ENCODE data around the gene TMEM178B. TPM values are rescaled to one million over a fixed set of nuclear protein-coding genes. Genes with fewer than 3 reads are reported as not detected.

The TMEM178B gene
- total RNA-seq, 2 experiments from 2014 or later = not detected

- H3K4me1 ChIP-seq (ENCODE audit: insufficient read depth, low read length) = no peaks in the 10 kb centered on the region
- Mint-ChIP-seq H3K4me3 (no peak overlapping the region), H3K27ac (no peak overlapping the region), H3K36me3 (ENCODE audit: low read depth) (no peaks in the 10 kb centered on the region), H3K4me1 (ENCODE audit: low read depth) (no peaks in the 10 kb centered on the region), H3K27me3 (peaks cover 45% of the 10 kb centered on the region), H3K9me3 (no peaks in the 10 kb centered on the region)
- no peak for ATAC-seq (ENCODE audit: poor library complexity)
- no peak for TF ChIP-seq CTCF (IDR thresholded peaks at IDR 0.05)
- POLR2A ChIA-PET = no interaction called here
- H3K27me3 ChIP-seq (ENCODE audit: control insufficient read depth in 1 of 2, insufficient read depth in 2 of 2, low read length in 2 of 2) = peaks cover 0 to 9% of the 10 kb centered on the region in 2 experiments
- no peak overlapping the region for H3K4me3 ChIP-seq (ENCODE audit: low read length)
- no peaks in the 10 kb centered on the region for H3K9me3 ChIP-seq (ENCODE audit: control insufficient read depth in 1 of 2, insufficient read depth in 1 of 2, low read length in 2 of 2)
- H3K36me3 ChIP-seq (ENCODE audit: insufficient read depth, low read length) = no peaks in the 10 kb centered on the region
- CTCF ChIA-PET = no interaction called here
- intact Hi-C loops (cut with DNase I, micrococcal nuclease) = no loop called here
- DNase-seq = no peak
- no peak overlapping the region for H3K27ac ChIP-seq (ENCODE audit: low read depth in 1 of 2, low read length in 2 of 2)
Observed at GRCh38 chr7:141436139-141436538, 362.3 kb downstream of the TMEM178B start.

DNA sequence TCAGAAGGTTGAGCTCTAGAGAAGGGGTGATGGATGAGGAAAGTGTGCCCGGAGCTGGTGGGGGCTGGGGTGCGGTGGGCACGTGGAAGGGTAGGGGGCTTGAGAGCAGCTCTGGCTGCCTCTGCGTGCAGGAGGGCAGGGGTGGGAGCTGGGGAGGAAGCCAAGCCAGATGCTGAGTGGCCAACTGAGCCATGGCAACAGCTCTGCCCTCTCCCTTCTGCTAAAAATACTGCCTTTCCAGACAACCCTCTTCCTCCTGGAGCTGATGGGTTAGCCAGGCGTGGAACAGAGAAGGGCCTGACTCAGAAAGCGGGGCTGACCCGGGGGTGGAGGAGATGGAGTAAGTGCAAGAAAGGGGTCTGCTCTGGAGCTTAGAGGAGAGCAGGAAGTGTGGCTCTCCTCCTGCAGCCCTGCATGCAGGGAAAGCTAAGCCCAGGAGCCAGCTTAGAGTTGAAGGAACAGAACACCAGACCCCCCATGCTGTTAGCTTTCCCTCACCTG is 362.8 kb downstream of the TMEM178B start:
- no peak overlapping the region for H3K27ac ChIP-seq (ENCODE audit: low read depth in 1 of 2, low read length in 2 of 2)
- H3K9me3 ChIP-seq (ENCODE audit: control insufficient read depth in 1 of 2, insufficient read depth in 1 of 2, low read length in 2 of 2) = no peaks in the 10 kb centered on the region
- Mint-ChIP-seq H3K27ac (no peak overlapping the region), H3K36me3 (ENCODE audit: low read depth) (no peaks in the 10 kb centered on the region), H3K4me1 (ENCODE audit: low read depth) (no peaks in the 10 kb centered on the region), H3K9me3 (no peaks in the 10 kb centered on the region), H3K27me3 (peaks cover 42% of the 10 kb centered on the region), H3K4me3 (no peak overlapping the region)
- no peaks in the 10 kb centered on the region for H3K36me3 ChIP-seq (ENCODE audit: insufficient read depth, low read length)
- H3K4me1 ChIP-seq (ENCODE audit: insufficient read depth, low read length) = no peaks in the 10 kb centered on the region
- DNase-seq (no peak), ATAC-seq (ENCODE audit: poor library complexity) (no peak)
- intact Hi-C loops (cut with DNase I, micrococcal nuclease) = no loop called here
- TF ChIP-seq CTCF (IDR thresholded peaks at IDR 0.05) = no peak
- ChIA-PET CTCF (no interaction called here), POLR2A (no interaction called here)
- peaks cover 0 to 9% of the 10 kb centered on the region in 2 experiments for H3K27me3 ChIP-seq (ENCODE audit: control insufficient read depth in 1 of 2, insufficient read depth in 2 of 2, low read length in 2 of 2)
- H3K4me3 ChIP-seq (ENCODE audit: low read length) = no peak overlapping the region

DNA sequence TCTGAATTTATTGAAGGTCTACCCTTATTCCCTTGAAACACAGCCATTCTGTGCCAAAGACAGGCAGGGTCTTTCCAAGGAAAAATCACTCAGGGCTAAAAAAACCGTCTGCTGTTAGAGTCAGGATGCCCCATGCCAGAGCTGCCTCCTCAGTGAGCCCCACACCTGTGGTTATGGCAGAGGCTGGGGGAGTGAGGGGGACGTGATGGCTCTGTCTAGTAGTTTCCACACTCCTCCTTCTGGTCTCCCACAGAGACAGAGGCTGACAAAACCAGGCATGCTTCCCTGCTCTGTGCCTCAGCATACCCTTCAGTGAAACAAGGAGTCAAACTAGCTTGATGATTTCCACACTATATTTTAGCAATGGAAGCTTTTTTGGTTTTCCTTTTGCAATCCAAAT is 365.3 kb downstream of the TMEM178B start:
- POLR2A ChIA-PET = no interaction called here
- ATAC-seq (ENCODE audit: poor library complexity) (no peak), DNase-seq (no peak)
- Histone ChIP-seq H3K4me3 (ENCODE audit: low read length) (no peak overlapping the region), H3K27ac (ENCODE audit: low read depth in 1 of 2, low read length in 2 of 2) (no peak overlapping the region), H3K36me3 (ENCODE audit: insufficient read depth, low read length) (no peaks in the 10 kb centered on the region), H3K9me3 (ENCODE audit: control insufficient read depth in 1 of 2, insufficient read depth in 1 of 2, low read length in 2 of 2) (no peaks in the 10 kb centered on the region), H3K4me1 (ENCODE audit: insufficient read depth, low read length) (no peaks in the 10 kb centered on the region), H3K27me3 (ENCODE audit: control insufficient read depth in 1 of 2, insufficient read depth in 2 of 2, low read length in 2 of 2) (peaks cover 0 to 9% of the 10 kb centered on the region in 2 experiments)
- CTCF ChIA-PET = no interaction called here
- Mint-ChIP-seq H3K9me3 (no peaks in the 10 kb centered on the region), H3K4me3 (no peak overlapping the region), H3K27ac (no peak overlapping the region), H3K27me3 (peaks cover 50% of the 10 kb centered on the region), H3K36me3 (ENCODE audit: low read depth) (no peaks in the 10 kb centered on the region), H3K4me1 (ENCODE audit: low read depth) (no peaks in the 10 kb centered on the region)
- intact Hi-C loops (cut with DNase I, micrococcal nuclease) = no loop called here
- no peak for TF ChIP-seq CTCF (IDR thresholded peaks at IDR 0.05)

Data from CD4-positive, alpha-beta T cell (primary cell).